AG04449 (cell line): Measurements from ENCODE around the gene FAM222B.

ENCODE experiments used
- CTCF ChIA-PET: fragments of 350-600 bp; formaldehyde crosslinking; extraction: SDS; loops from one replicate; lab custom pipeline; 2021; ENCODE audit warnings: antibody characterized with exemption; lab: Yijun Ruan, JAX
- POLR2A ChIA-PET: fragments of 400-600, 350-600 bp; formaldehyde crosslinking; extraction: SDS; loops from one replicate; lab custom pipeline; 2020; ENCODE audit warnings: antibody characterized with exemption, inconsistent platforms; lab: Yijun Ruan, JAX
- DNase-seq: peaks from one replicate; pipeline ENCODE4 v3.0.0-alpha.2; 2010; ENCODE audit warnings: low read depth, low spot score
- H3K4me3 ChIP-seq: 2 replicates; pipeline ENCODE4 v1.5.1; 2011; ENCODE audit warnings: low read depth, mild to moderate bottlenecking, control low read depth, low read length
- CTCF ChIP-seq: IDR thresholded peaks from one replicate; pipeline ENCODE4 v1.5.1; 2011; ENCODE audit warnings: mild to moderate bottlenecking, moderate library complexity, low read length, control low read depth, inconsistent platforms; ENCODE audit not compliant: insufficient read depth; ENCODE audit errors: missing control alignments

FAM222B gene

GRCh38 chr17:28865946-28866752 is 23.6 kb upstream of the FAM222B start:
- CTCF ChIA-PET, result interaction anchor here (0.7 to 1.3 kb wide), 2 partner anchors 11 to 51 kb away, joined by 3 to 4 read pairs; no protein-coding TSS in a partner anchor
- TF ChIP-seq CTCF, result no peak

GRCh38 chr17:28864991-28865849 is 22.6 kb upstream of the FAM222B start:
- ChIA-PET POLR2A (interaction anchor here (1.0 kb wide), 1 partner anchor 120 kb away, joined by 3 read pairs; no protein-coding TSS in a partner anchor), CTCF (interaction anchor here (0.7 to 1.3 kb wide), 2 partner anchors 10 to 52 kb away, joined by 3 to 4 read pairs; no protein-coding TSS in a partner anchor)
- no peak for DNase-seq
- H3K4me3 ChIP-seq, result no peak overlapping the region
- TF ChIP-seq CTCF, result no peak

More at GRCh38 chr17:28865946-28866752, 23.6 kb upstream of the FAM222B start:
- no peak overlapping the region for H3K4me3 ChIP-seq
- POLR2A ChIA-PET, result interaction anchor here (0.6 to 1.0 kb wide), 2 partner anchors 101 to 121 kb away, joined by 3 read pairs; no protein-coding TSS in a partner anchor
- DNase-seq, result no peak

- TF ChIP-seq CTCF, result no peak
- POLR2A ChIA-PET, result no interaction called here
- no peak overlapping the region for H3K4me3 ChIP-seq
- no peak for DNase-seq
- CTCF ChIA-PET, result interaction anchor here (0.6 to 1.1 kb wide), 2 partner anchors 20 to 100 kb away, joined by 3 read pairs; no protein-coding TSS in a partner anchor
Observed at GRCh38 chr17:28863953-28864352, 21.4 kb upstream of the FAM222B start.

GRCh38 chr17:28862561-28862960 is 20.0 kb upstream of the FAM222B start:
- no peak overlapping the region for H3K4me3 ChIP-seq
- ChIA-PET POLR2A (no interaction called here), CTCF (interaction anchor here (1.9 kb wide), 1 partner anchor 99 kb away, joined by 7 read pairs; no protein-coding TSS in a partner anchor)
- no peak for DNase-seq
- no peak for TF ChIP-seq CTCF

GRCh38 chr17:28861393-28862203 is 19.0 kb upstream of the FAM222B start:
- no peak for DNase-seq
- ChIA-PET POLR2A (no interaction called here), CTCF (interaction anchor here (1.4 to 1.9 kb wide), 3 partner anchors 8 to 98 kb away, joined by 3 to 7 read pairs (median 3); no protein-coding TSS in a partner anchor)
- H3K4me3 ChIP-seq, result no peak overlapping the region
- no peak for TF ChIP-seq CTCF
